Activated CD8-positive, alpha-beta memory T cell treated with anti-CD3 and anti-CD28 coated beads, Interleukin-2, amount 50 U/mL, for 24 hours (primary cell): ENCODE measurements around the gene NSUN6.

Source experiments
- DNase-seq: peaks from one replicate; pipeline ENCODE4 v3.0.0-alpha.2; 2020; ENCODE audit errors: extremely low read depth

Gene NSUN6

DNA sequence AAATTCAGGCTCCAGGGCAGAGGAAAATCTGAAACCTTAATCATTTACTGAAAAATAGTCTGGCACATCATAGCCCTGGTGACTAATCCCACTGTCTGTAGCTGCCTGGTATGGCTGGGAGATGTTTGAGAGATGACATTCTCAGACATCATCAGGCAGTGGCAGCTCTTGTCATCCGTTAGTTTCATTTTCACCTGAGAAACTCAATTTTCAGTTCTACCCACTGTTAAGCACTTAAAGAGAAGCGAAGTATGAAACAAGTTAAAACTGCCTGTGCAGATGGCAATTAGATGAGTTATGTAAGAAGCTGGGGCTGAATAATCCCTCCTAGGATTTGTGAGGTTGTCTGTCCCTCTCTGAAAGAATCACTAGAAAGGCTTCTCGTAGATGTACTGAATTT is 150.2 kb downstream of the NSUN6 start:
- DNase-seq, result no peak

DNA sequence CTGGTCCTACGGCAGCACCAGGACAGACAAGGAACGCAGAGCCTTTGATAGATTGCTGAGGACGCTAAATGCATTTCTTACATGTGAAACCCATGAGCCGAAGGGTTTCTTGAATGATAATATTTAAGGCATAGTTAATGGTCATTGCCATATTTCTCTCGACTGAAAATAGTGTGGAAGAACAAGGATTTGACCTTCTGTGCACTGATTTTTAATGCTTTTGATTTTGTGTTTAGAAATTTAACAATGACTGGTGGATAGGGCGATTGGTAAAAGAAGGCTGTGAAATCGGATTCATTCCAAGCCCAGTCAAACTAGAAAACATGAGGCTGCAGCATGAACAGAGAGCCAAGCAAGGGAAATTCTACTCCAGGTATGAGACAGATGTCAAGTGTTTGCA is 150.8 kb downstream of the NSUN6 start:
- no peak for DNase-seq

DNA sequence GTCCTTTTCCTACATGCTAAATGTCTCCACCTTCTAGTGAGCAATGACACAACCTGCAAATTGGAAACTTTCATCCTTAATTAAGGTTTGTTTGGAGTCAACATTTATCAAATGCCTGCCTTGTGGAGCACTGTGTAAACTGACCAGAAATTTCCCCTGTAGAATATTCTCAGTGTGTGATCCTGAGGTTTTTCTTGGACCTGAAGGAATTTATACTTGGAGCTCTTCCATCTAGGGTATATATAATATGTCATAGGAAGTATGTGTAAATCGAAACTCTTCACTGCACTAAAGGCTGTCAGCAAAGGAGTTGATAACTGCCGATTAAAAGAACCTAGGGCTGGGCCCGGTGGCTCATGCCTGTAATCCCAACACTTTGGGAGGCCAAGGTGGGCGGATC is 152.4 kb downstream of the NSUN6 start:
- DNase-seq, result no peak

DNA sequence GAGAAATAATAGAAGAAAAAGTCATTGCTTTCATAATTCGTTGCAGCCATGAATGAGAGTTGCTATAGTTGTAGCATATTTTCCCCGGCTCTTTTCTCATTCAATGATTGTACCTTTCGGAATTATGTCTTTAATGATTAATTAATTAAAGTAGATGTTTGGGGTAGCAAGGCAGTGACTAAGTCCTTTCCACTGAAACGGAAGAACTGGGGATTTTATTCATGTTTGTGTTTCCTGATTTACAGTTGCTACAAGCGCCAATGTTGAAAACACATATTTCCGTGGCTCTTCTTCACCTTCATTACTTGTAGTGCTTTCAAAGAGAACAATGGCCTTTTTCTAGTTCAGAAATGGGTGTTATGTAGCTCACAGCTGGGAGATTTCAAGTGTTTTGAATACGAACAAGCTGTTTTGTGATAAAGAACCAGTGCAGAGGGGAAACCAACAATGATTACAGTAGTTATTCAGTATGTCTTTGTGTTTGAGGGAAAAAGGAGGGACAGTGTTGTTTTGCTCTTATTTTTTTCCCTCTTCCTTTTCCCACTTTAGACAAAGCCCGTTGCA is 153.5 kb downstream of the NSUN6 start:
- DNase-seq, result no peak
